GM23338 (cell line): ENCODE results near the gene BGLAP.

ENCODE experiments used
- CREB1 ChIP-seq: fragments of 250-450 bp; sonication (Bioruptor Pico); IDR thresholded peaks from 2 replicates; pipeline ENCODE4 v1.5.0; 2020; ENCODE audit warnings: low read depth, mild to moderate bottlenecking, moderate library complexity
- CTCF ChIP-seq, 2 experiments: fragments of 200-600 bp in 1 of 2; sonication (generic) in 1 of 2; conservative IDR thresholded peaks; 2 replicates each; pipeline versions ENCODE4 v1.5.1 to v1.6.1; 2016 to 2017; ENCODE audit warnings: antibody characterized with exemption in 2 of 2, low read depth in 2 of 2, mild to moderate bottlenecking in 2 of 2, moderate library complexity in 1 of 2
- EZH2 ChIP-seq: fragments of 200-600 bp; sonication (generic); IDR thresholded peaks from one replicate; pipeline ENCODE4 v1.8.0; 2017; ENCODE audit warnings: antibody characterized with exemption, mild to moderate bottlenecking, low read depth; ENCODE audit not compliant: unreplicated experiment
- EZH2phosphoT487 ChIP-seq: fragments of 200-600 bp; sonication (generic); IDR thresholded peaks from one replicate; pipeline ENCODE4 v1.8.1; 2018; ENCODE audit warnings: antibody characterized with exemption; ENCODE audit not compliant: unreplicated experiment
- JUNB ChIP-seq: IDR thresholded peaks from one replicate; pipeline ENCODE4 v1.6.1; 2016; ENCODE audit warnings: antibody characterized with exemption; ENCODE audit not compliant: unreplicated experiment
- NANOG ChIP-seq: IDR thresholded peaks from 2 replicates; pipeline ENCODE4 v1.6.1; 2016; ENCODE audit warnings: antibody characterized with exemption, borderline replicate concordance
- POLR2AphosphoS5 ChIP-seq: IDR thresholded peaks from 2 replicates; pipeline ENCODE4 v1.6.1; 2016; ENCODE audit warnings: antibody characterized with exemption, low read depth
- REST ChIP-seq: IDR thresholded peaks from one replicate; pipeline ENCODE4 v1.6.1; 2018; ENCODE audit warnings: antibody characterized with exemption; ENCODE audit not compliant: unreplicated experiment
- STAT1 ChIP-seq: IDR thresholded peaks from one replicate; pipeline ENCODE4 v1.6.1; 2016; ENCODE audit warnings: antibody characterized with exemption; ENCODE audit not compliant: unreplicated experiment
- ZNF114 ChIP-seq: fragments of 250-450 bp; sonication (Bioruptor Pico); IDR thresholded peaks from 2 replicates; pipeline ENCODE4 v1.5.0; 2020; ENCODE audit warnings: mild to moderate bottlenecking, moderate library complexity
- ZNF331 ChIP-seq: fragments of 250-450 bp; sonication (Bioruptor Pico); IDR thresholded peaks from 2 replicates; pipeline ENCODE4 v1.5.0; 2020; ENCODE audit warnings: low read depth, mild to moderate bottlenecking, moderate library complexity
- TF ChIP-seq, protein P1 (sequence below): IDR thresholded peaks from 2 replicates; pipeline ENCODE4 v1.6.1; 2016; ENCODE audit warnings: antibody characterized with exemption

- TF ChIP-seq CTCF (conservative IDR thresholded peaks at IDR 0.05; ENCODE audit: low read depth in 2 of 2) (no peak), ZNF114 (CRISPR knock-in tag) (no peak), EZH2 (no peak), POLR2AphosphoS5 (no peak), EZH2phosphoT487 (no peak), STAT1 (no peak), NANOG (no peak), CREB1 (CRISPR knock-in tag) (no peak), REST (no peak), JUNB (no peak), ZNF331 (CRISPR knock-in tag) (no peak)
- TF ChIP-seq, protein P1, sequence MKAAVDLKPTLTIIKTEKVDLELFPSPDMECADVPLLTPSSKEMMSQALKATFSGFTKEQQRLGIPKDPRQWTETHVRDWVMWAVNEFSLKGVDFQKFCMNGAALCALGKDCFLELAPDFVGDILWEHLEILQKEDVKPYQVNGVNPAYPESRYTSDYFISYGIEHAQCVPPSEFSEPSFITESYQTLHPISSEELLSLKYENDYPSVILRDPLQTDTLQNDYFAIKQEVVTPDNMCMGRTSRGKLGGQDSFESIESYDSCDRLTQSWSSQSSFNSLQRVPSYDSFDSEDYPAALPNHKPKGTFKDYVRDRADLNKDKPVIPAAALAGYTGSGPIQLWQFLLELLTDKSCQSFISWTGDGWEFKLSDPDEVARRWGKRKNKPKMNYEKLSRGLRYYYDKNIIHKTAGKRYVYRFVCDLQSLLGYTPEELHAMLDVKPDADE, result no peak
These were observed 38.7 kb upstream of the BGLAP start for GRCh38 chr1:156203331-156203730.
